ENCODE data around the gene GMPR2.

Gene GMPR2

GRCh38 chr14:24270537-24271133, 37.9 kb downstream of the GMPR2 start:
- no peak for DNase-seq

GRCh38 chr14:24271134-24271833, 38.6 kb downstream of the GMPR2 start, which contains the start of gene RABGGTA:
TSS of gene RABGGTA (minus strand) at chr14:24271597. CDS start at chr14:24271115, 482 bp downstream.
- peak; percentile 93 for DNase-seq

GRCh38 chr14:24271834-24272263, 39.1 kb downstream of the GMPR2 start:
- no peak for DNase-seq

GRCh38 chr14:24272467-24272866, 39.7 kb downstream of the GMPR2 start:
- DNase-seq = no peak

- no peak for DNase-seq
These were observed 40.8 kb downstream of the GMPR2 start for GRCh38 chr14:24273422-24273998.

GRCh38 chr14:24274101-24274543, 41.4 kb downstream of the GMPR2 start:
- DNase-seq = no peak

GRCh38 chr14:24277071-24277470, 44.3 kb downstream of the GMPR2 start:
- no peak for DNase-seq

GRCh38 chr14:24277606-24278321, 45.0 kb downstream of the GMPR2 start:
- DNase-seq = no peak

- no peak for DNase-seq
These were observed 45.7 kb downstream of the GMPR2 start for GRCh38 chr14:24278424-24278823.

- DNase-seq = peak; percentile 5
These were observed 46.8 kb downstream of the GMPR2 start for GRCh38 chr14:24279301-24280186.

GRCh38 chr14:24280797-24281460, 48.2 kb downstream of the GMPR2 start:
- DNase-seq = no peak

GRCh38 chr14:24281636-24282035, 48.9 kb downstream of the GMPR2 start:
- DNase-seq = no peak

GRCh38 chr14:24282736-24283135, 50.0 kb downstream of the GMPR2 start:
- no peak for DNase-seq

- no peak for DNase-seq
These were observed 51.2 kb downstream of the GMPR2 start for GRCh38 chr14:24283796-24284460.

GRCh38 chr14:24284501-24285035, 51.8 kb downstream of the GMPR2 start:
- DNase-seq = no peak

- no peak for DNase-seq
These were observed 52.6 kb downstream of the GMPR2 start for GRCh38 chr14:24285351-24285750.

- DNase-seq = no peak
These were observed 54.3 kb downstream of the GMPR2 start for GRCh38 chr14:24286996-24287395.
